Measurements from ENCODE around the gene CNGB1.
"Not testable (repeated sequence)": the region's sequence is repeated elsewhere in the genome, so short reads cannot be mapped to it uniquely, and the experiment has no call there.

CNGB1 gene

GRCh38 chr16:57846931-57847330 lies 124.0 kb downstream of the CNGB1 start:
- DNase-seq = not testable (repeated sequence)

DNA sequence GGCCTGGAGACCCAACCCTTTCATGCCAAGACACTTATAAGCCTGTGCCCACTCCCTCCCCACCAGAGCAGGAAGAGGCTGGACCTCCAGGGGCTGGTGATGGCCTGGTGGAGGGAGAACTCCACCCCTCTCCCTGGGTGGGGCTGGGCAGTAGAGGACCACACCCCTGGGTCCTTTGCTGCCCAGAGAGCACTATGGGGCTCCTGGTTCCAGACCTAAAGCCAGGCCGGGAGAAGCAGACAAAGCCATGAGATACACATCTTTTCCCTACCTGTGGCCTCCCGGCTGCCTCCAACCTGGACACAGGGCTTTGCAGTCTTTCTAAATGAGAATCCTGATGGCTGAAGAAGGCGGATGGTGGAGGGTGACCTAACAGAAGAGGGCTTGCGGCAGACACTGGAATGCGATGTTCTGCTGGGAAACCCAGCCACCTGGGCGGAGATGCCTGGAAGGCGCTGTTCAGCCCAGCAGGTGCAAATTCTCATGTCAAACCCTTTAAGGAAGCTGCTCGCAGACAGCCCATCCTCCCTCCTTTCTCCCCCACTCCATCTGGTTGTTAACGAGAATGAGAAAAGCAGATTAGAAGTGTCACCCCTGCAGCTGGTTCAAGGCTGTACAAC lies 124.7 kb downstream of the CNGB1 start:
- DNase-seq = no peak

GRCh38 chr16:57845115-57845514 lies 125.8 kb downstream of the CNGB1 start:
- no peak for DNase-seq

DNA sequence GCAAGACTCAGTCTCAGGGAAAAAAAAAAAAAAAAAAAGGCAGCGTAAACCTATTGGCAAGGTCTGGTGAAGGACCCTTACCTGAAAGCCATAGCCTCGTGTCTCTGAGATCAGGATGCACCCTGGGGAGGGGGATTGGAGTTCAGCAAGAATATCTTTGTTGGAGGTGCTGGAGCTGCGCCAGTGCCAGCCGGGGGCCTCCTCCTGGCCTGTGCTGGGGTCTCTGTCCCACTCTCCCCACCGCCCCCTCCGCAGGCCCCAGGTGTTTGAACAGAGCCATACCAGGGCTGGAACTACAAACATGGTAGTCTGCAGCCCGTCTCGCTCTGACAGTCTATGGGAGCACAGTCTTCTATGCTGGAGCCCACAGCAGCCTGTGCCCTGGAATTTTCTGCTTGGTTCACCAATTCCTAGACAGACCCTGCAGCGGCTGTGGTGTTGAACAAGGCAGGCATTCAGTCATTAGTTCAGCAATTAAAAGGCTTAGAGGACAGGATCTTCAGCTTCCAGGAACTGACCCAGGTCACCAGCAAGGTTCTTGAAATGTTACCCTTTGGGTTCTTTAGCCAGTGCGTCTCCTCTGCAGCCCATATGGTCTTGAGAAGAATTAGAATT lies 126.4 kb downstream of the CNGB1 start:
- no peak for DNase-seq

DNA sequence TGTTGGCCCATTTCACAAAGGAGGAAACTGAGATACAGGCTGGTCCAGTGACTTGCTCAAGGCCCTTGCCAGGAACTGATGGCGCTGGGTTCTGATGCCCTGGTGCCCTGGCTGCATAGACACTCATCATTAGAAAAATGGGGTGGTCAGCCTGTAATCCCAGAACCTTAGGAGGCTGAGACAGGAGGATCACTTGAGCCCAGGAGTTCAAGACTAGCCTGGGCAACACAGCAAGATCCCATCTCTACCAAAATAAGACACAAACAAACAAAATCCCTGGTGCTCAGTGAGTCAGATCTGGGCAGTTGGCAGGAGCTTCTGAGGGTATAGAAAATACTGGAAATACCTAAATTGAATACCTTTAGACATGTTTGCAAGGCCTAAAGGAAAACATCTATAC lies 127.5 kb downstream of the CNGB1 start:
- DNase-seq = no peak

DNA sequence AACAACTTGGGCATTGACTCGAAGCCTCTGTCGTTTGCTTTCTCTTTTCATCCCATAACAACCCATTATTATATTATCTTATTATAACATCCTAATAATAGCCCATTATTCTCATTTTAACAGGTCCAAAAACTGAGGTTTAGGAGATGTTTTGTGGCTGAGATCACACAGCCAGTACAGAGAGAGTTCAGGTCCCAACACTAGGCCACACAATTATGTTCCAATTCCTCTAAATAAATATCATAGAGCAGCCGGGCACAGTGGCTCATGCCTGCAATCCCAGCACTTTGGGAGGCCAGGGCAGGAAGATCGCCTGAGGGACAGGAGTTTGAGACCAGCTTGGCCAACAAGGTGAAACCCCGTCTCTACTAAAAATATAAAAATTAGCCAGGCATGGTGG lies 128.3 kb downstream of the CNGB1 start:
- DNase-seq = no peak

DNA sequence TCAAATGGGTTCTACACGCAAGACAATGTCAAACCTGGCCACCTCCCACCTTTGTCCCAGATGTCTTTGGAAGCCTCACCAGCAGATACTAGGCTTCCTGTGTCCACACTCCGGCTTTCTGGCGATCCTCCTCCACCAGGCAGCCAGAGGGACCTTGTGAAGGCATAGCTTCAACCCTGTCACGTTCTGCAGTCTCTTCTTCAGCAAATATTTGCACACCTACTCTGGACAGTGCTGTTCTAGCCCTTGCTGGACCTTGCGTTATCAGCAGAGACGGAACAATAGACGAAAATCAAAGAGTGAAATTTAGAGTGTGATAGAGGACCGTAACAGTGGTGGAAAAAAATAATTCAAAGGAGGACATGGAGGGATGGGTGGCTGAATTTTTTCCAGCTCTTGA lies 130.1 kb downstream of the CNGB1 start:
- no peak for DNase-seq

- DNase-seq = no peak
Measured at GRCh38 chr16:57838161-57838560, 132.8 kb downstream of the CNGB1 start.

DNA sequence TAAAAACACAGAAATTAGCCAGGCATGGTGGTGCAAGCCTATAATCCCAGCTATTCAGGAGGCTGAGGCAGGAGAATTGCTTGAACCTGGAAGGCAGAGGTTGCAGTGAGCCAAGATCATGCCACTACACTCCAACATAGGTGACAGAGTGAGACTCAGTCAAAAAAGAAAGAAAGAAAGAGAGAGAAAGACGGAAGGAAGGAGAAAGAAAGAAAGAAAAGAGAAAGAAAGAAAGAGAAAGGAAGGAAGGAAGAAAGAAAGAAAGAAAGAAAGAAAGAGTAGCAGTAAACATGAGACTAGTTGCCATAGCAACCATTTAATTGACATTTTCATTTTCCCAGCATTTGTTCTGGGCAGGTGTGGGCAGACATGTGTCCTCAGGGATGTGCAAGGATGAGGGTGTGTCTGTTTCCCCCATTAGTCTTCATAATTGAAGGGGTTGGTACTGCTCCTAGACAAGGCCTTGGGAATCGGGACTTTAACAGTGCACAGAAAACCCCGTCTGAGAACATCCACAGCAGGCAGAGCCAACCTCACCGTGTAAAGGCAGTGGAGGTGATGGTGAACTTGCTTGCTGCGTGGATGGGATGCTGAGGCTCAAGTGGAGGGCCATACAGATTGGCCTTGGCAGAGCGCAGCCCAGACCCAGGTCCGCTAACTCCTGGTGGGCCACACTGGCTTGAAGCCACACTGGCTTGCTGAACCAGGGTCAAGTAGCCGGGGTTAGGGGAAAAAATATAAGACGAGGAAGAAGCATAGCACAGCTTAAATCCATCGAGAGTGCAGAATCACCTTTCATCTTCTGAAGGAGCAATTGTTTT lies 133.4 kb downstream of the CNGB1 start:
- DNase-seq = no peak

- not testable (repeated sequence) for DNase-seq
Measured at GRCh38 chr16:57835439-57835838, 135.5 kb downstream of the CNGB1 start.

GRCh38 chr16:57834936-57835335 lies 136.0 kb downstream of the CNGB1 start:
- no peak for DNase-seq
